ENCODE data around the gene OPRM1. TPM values are rescaled to one million over a fixed set of nuclear protein-coding genes. Genes with fewer than 3 reads are reported as not detected.

The OPRM1 gene
- total RNA-seq, 3 donors from 2014 or later, result 0.57 TPM; not detected in 2

GRCh38 chr6:154030646-154031045 lies 8.4 kb upstream of the OPRM1 start:
- ATAC-seq (no peak), DNase-seq (no peak)
- no peak overlapping the region for H3K4me3 ChIP-seq
- H3K36me3 ChIP-seq (ENCODE audit: low read depth), result no peaks in the 10 kb centered on the region
- H3K4me1 ChIP-seq (ENCODE audit: low read depth), result no peaks in the 10 kb centered on the region
- no peaks in the 10 kb centered on the region for H3K9me3 ChIP-seq
- intact Hi-C loops (cut with DNase I, micrococcal nuclease), result no loop called here
- TF ChIP-seq CTCF (IDR thresholded peaks at IDR 0.05), result no peak

- no peak for TF ChIP-seq CTCF (IDR thresholded peaks at IDR 0.05)
- Histone ChIP-seq H3K9me3 (no peaks in the 10 kb centered on the region), H3K36me3 (ENCODE audit: low read depth) (no peaks in the 10 kb centered on the region), H3K4me3 (no peak overlapping the region), H3K4me1 (ENCODE audit: low read depth) (no peaks in the 10 kb centered on the region)
- no peak for DNase-seq
- no peak for ATAC-seq
- intact Hi-C loops (cut with DNase I, micrococcal nuclease), result no loop called here
Observed at GRCh38 chr6:154041001-154041400, 2.0 kb downstream of the OPRM1 start.

GRCh38 chr6:154053141-154053540 lies 14.1 kb downstream of the OPRM1 start:
- no peaks in the 10 kb centered on the region for H3K4me1 ChIP-seq (ENCODE audit: low read depth)
- no peaks in the 10 kb centered on the region for H3K36me3 ChIP-seq (ENCODE audit: low read depth)
- intact Hi-C loops (cut with DNase I, micrococcal nuclease), result no loop called here
- no peak overlapping the region for H3K4me3 ChIP-seq
- no peaks in the 10 kb centered on the region for H3K9me3 ChIP-seq
- no peak for TF ChIP-seq CTCF (IDR thresholded peaks at IDR 0.05)
- no peak for ATAC-seq
- no peak for DNase-seq

GRCh38 chr6:154056536-154056935 lies 17.5 kb downstream of the OPRM1 start:
- no peak for DNase-seq
- no peak for ATAC-seq

GRCh38 chr6:154057098-154057497 lies 18.1 kb downstream of the OPRM1 start:
- Histone ChIP-seq H3K36me3 (ENCODE audit: low read depth) (no peaks in the 10 kb centered on the region), H3K4me1 (ENCODE audit: low read depth) (no peaks in the 10 kb centered on the region), H3K4me3 (no peak overlapping the region), H3K9me3 (no peaks in the 10 kb centered on the region)
- DNase-seq (no peak), ATAC-seq (no peak)
- intact Hi-C loops (cut with DNase I, micrococcal nuclease), result no loop called here
- TF ChIP-seq CTCF (IDR thresholded peaks at IDR 0.05), result no peak

More at GRCh38 chr6:154056536-154056935, 17.5 kb downstream of the OPRM1 start:
- intact Hi-C loops (cut with DNase I, micrococcal nuclease), result no loop called here
- H3K4me1 ChIP-seq (ENCODE audit: low read depth), result no peaks in the 10 kb centered on the region
- H3K9me3 ChIP-seq, result no peaks in the 10 kb centered on the region
- no peaks in the 10 kb centered on the region for H3K36me3 ChIP-seq (ENCODE audit: low read depth)
- no peak for TF ChIP-seq CTCF (IDR thresholded peaks at IDR 0.05)
- H3K4me3 ChIP-seq, result no peak overlapping the region
